ENCODE data around the gene JAG2. TPM values are rescaled to one million over a fixed set of nuclear protein-coding genes. Genes with fewer than 3 reads are reported as not detected.
A peak's percentile ranks its signal among the peaks of the same experiment; 100 is the strongest.

The JAG2 gene
- total and polyA plus RNA-seq, 2 donors from 2014 or later: 6.3 to 26.1 TPM

DNA sequence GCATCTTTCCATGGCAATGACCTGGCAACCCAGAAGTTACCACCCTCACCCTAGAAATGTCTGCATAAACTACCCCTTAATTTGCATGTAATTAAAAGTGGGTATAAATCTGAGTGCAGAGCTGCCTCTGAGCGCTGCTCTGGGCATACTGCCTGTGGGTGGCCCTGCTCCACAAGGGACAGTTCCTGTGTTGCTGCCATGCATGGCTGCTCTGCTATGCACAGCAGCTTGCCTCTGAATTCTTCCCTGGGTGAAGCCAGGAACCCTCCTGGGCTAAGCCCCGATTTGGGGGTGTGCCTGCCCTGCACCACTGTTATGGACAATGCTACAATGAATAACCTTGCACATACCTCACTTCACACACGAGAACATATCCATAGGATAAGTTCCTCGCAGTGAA lies 67.7 kb downstream of the JAG2 start:
- intact Hi-C loops (cut with DNase I): no loop called here
- FAIRE-seq (no peak), DNase-seq (no peak)
- Histone ChIP-seq H3K36me3 (ENCODE audit: control insufficient read depth in 2 of 3, insufficient read depth in 3 of 3, low read length in 3 of 3) (no peaks in the 10 kb centered on the region), H3K27ac (ENCODE audit: low read depth in 2 of 2, low read length in 2 of 2) (no peak overlapping the region), H3K9me3 (ENCODE audit: control insufficient read depth in 2 of 3, insufficient read depth in 1 of 3, low read length in 3 of 3) (no peaks in the 10 kb centered on the region), H3K27me3 (ENCODE audit: control insufficient read depth, insufficient read depth, low read length) (no peaks in the 10 kb centered on the region), H3K4me1 (ENCODE audit: control insufficient read depth in 2 of 3, insufficient read depth in 2 of 3, low read depth in 1 of 3, low read length in 3 of 3) (no peaks in the 10 kb centered on the region), H3K9ac (ENCODE audit: low read length in 3 of 3) (no peak overlapping the region), H3K4me3 (ENCODE audit: low read length in 3 of 3) (no peak overlapping the region)
- TF ChIP-seq, protein P1, sequence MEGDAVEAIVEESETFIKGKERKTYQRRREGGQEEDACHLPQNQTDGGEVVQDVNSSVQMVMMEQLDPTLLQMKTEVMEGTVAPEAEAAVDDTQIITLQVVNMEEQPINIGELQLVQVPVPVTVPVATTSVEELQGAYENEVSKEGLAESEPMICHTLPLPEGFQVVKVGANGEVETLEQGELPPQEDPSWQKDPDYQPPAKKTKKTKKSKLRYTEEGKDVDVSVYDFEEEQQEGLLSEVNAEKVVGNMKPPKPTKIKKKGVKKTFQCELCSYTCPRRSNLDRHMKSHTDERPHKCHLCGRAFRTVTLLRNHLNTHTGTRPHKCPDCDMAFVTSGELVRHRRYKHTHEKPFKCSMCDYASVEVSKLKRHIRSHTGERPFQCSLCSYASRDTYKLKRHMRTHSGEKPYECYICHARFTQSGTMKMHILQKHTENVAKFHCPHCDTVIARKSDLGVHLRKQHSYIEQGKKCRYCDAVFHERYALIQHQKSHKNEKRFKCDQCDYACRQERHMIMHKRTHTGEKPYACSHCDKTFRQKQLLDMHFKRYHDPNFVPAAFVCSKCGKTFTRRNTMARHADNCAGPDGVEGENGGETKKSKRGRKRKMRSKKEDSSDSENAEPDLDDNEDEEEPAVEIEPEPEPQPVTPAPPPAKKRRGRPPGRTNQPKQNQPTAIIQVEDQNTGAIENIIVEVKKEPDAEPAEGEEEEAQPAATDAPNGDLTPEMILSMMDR (IDR thresholded peaks at IDR 0.05; ENCODE audit: borderline replicate concordance, extremely low read depth, insufficient read depth): no peak

- no peak overlapping the region for H3K27ac ChIP-seq (ENCODE audit: low read depth in 2 of 2, low read length in 2 of 2)
- no peak overlapping the region for H3K9ac ChIP-seq (ENCODE audit: low read length in 3 of 3)
- FAIRE-seq: no peak
- no peaks in the 10 kb centered on the region for H3K4me1 ChIP-seq (ENCODE audit: control insufficient read depth in 2 of 3, insufficient read depth in 2 of 3, low read depth in 1 of 3, low read length in 3 of 3)
- intact Hi-C loops (cut with DNase I): no loop called here
- H3K4me3 ChIP-seq (ENCODE audit: low read length in 3 of 3): no peak overlapping the region
- no peak for DNase-seq
- TF ChIP-seq, protein P1 (IDR thresholded peaks at IDR 0.05; ENCODE audit: borderline replicate concordance, extremely low read depth, insufficient read depth): no peak
- no peaks in the 10 kb centered on the region for H3K9me3 ChIP-seq (ENCODE audit: control insufficient read depth in 2 of 3, insufficient read depth in 1 of 3, low read length in 3 of 3)
- no peaks in the 10 kb centered on the region for H3K27me3 ChIP-seq (ENCODE audit: control insufficient read depth, insufficient read depth, low read length)
- no peaks in the 10 kb centered on the region for H3K36me3 ChIP-seq (ENCODE audit: control insufficient read depth in 2 of 3, insufficient read depth in 3 of 3, low read length in 3 of 3)
Measured at GRCh38 chr14:105099778-105100177, 68.8 kb downstream of the JAG2 start.

DNA sequence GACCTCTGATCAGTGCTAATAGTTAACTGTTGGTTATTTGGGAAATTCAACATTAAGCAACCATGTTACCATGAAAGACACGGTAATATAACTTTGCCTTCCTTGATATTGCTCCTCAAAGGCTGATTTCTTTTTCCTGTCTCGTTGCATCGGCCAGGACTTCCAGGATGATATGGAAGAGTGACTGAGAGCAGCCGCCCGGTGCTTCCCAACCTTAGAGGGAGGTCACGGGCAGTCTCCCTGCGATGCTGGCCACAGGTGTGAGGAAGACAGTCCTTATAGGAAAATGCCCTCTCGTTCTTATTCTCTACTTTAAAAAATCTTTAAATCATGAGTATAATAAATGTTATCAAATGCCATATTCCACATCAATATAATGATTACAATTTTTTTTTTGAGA lies 70.3 kb downstream of the JAG2 start:
- intact Hi-C loops (cut with DNase I): no loop called here
- Histone ChIP-seq H3K27me3 (ENCODE audit: control insufficient read depth, insufficient read depth, low read length) (no peaks in the 10 kb centered on the region), H3K4me1 (ENCODE audit: control insufficient read depth in 2 of 3, insufficient read depth in 2 of 3, low read depth in 1 of 3, low read length in 3 of 3) (peaks cover 0 to 7% (median 0%) of the 10 kb centered on the region in 3 donors), H3K9ac (ENCODE audit: low read length in 3 of 3) (no peak overlapping the region), H3K27ac (ENCODE audit: low read depth in 2 of 2, low read length in 2 of 2) (no peak overlapping the region), H3K36me3 (ENCODE audit: control insufficient read depth in 2 of 3, insufficient read depth in 3 of 3, low read length in 3 of 3) (no peaks in the 10 kb centered on the region), H3K4me3 (ENCODE audit: low read length in 3 of 3) (no peak overlapping the region), H3K9me3 (ENCODE audit: control insufficient read depth in 2 of 3, insufficient read depth in 1 of 3, low read length in 3 of 3) (no peaks in the 10 kb centered on the region)
- DNase-seq: no peak
- no peak for FAIRE-seq
- TF ChIP-seq, protein P1 (IDR thresholded peaks at IDR 0.05; ENCODE audit: borderline replicate concordance, extremely low read depth, insufficient read depth): no peak

DNA sequence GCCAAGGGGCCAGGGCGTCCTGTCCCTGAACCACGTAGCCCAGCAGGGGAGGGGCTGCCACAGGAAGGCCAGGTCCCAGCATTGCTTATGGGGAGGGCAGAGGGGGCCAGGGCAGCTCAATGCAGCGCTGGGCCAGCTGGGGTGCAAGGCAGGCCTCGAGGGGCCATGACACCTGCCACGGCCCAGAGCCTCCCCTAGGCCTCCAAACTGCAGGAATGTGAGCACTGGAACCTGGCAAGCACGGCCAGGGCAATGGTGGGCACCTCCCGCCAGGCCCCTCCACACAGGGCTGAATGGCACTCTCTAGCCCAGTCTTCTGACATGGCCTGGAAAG lies 70.8 kb downstream of the JAG2 start:
- Histone ChIP-seq H3K27ac (ENCODE audit: low read depth in 2 of 2, low read length in 2 of 2) (no peak overlapping the region), H3K4me3 (ENCODE audit: low read length in 3 of 3) (no peak overlapping the region), H3K36me3 (ENCODE audit: control insufficient read depth in 2 of 3, insufficient read depth in 3 of 3, low read length in 3 of 3) (no peaks in the 10 kb centered on the region), H3K9me3 (ENCODE audit: control insufficient read depth in 2 of 3, insufficient read depth in 1 of 3, low read length in 3 of 3) (no peaks in the 10 kb centered on the region), H3K9ac (ENCODE audit: low read length in 3 of 3) (no peak overlapping the region), H3K27me3 (ENCODE audit: control insufficient read depth, insufficient read depth, low read length) (no peaks in the 10 kb centered on the region), H3K4me1 (ENCODE audit: control insufficient read depth in 2 of 3, insufficient read depth in 2 of 3, low read depth in 1 of 3, low read length in 3 of 3) (peaks cover 0 to 9% (median 0%) of the 10 kb centered on the region in 3 donors)
- no peak for FAIRE-seq
- peak in 1 of 5 donors; percentile 64 for DNase-seq
- TF ChIP-seq, protein P1 (IDR thresholded peaks at IDR 0.05; ENCODE audit: borderline replicate concordance, extremely low read depth, insufficient read depth): no peak
- intact Hi-C loops (cut with DNase I): no loop called here

All from kidney (tissue), 14 donors.